Pancreas (tissue), 10 donors: ENCODE data around the gene IFRD2. TPM values are rescaled to one million over a fixed set of nuclear protein-coding genes. Genes with fewer than 3 reads are reported as not detected.

Experiments used
- ATAC-seq, 4 donors: fragments of 200-7000 bp; cut with Tn5 transposase; one replicate each; pipeline versions ENCODE4 v1.8.0 to v1.9.1; 2020; ENCODE audit warnings: mild to moderate bottlenecking in 4 of 4, moderate library complexity in 4 of 4
- DNase-seq, 6 donors: peaks; one replicate each; pipeline ENCODE4 v3.0.0-alpha.2; 2020
- FAIRE-seq: peaks from 2 replicates; lab custom pipeline; 2012; peaks lifted over from hg19 to GRCh38; lab: Jason Lieb, UNC
- H3K27ac ChIP-seq, 4 donors: fragments of 200-600 bp; sonication (generic); 1 replicate in 3 of 4; 2 replicates in 1 of 4; pipeline versions ENCODE4 v1.5.0 to v1.8.0; 2020
- H3K27me3 ChIP-seq, 4 donors: fragments of 200-600 bp; one replicate each; pipeline ENCODE4 v1.8.0; 2021
- H3K36me3 ChIP-seq, 3 donors: fragments of 200-600 bp; sonication (generic) in 1 of 3; one replicate each; pipeline versions ENCODE4 v1.5.0 to v1.8.0; 2020 to 2021
- H3K4me1 ChIP-seq, 3 donors: fragments of 200-600 bp; one replicate each; pipeline ENCODE4 v1.8.0; 2021
- H3K4me3 ChIP-seq, 4 donors: fragments of 200-600 bp; sonication (generic) in 2 of 4; one replicate each; pipeline versions ENCODE4 v1.5.0 to v1.8.0; 2020 to 2021
- H3K9me3 ChIP-seq, 4 donors: fragments of 200-600 bp; one replicate each; pipeline ENCODE4 v1.8.0; 2021
- CTCF ChIP-seq, 4 donors: fragments of 200-600 bp; sonication (generic) in 3 of 4; IDR thresholded peaks; one replicate each; pipeline versions ENCODE4 v1.5.0 to v1.8.0; 2021; ENCODE audit warnings: antibody characterized with exemption in 4 of 4
- WGBS, 2 donors: extraction: QIAGEN DNeasy Blood & Tissue Kit; methylation state at CpG; one replicate each; pipeline ENCODE4 v1.1.7; 2013; 5-methylcytosine and 5-hydroxymethylcytosine counted together
- intact Hi-C, 3 donors: fragments of 100-400 bp; cut with DNase I; formaldehyde crosslinking; loops; one replicate each; pipeline versions ENCODE4 v1.11.1 to v1.14.2; 2022
- polyA plus RNA-seq, 2 donors: library from polyadenylated mRNA; stranded (reverse); fragments of 200-250 nt; gene quantifications; one replicate each; pipeline ENCODE4 v1.2.3, GENCODE V29; 2013
- total RNA-seq, 6 donors: library from RNA; stranded (reverse); fragmentation: NEBNext Ultra II Directional in 4 of 6; extraction: Animal tissue kit (Norgen Biotek cat#: 25700) in 4 of 6; gene quantifications; one replicate each; pipeline versions ENCODE4 v1.2.1 to v1.2.4, GENCODE V29; 2021 to 2023
- donor health status: healthy with polysubstance abuse.
- donor health status: DM: no; HTN: no; CAD: no; lungs with moderate emphysema.
- donor health status: DM: no; HTN: no; CAD: no.
- donor health status: control.
- donor health status: control.
- donor health status: Bipolar disorder and iron deficiency.
- donor health status: DM: yes; HTN: yes; CAD: no.
- donor health status: DM: no; HTN: no; CAD: no.
- donor health status: DM: no; HTN: no; CAD: no.
- donor health status: DM: yes; HTN: yes; CAD: no.

The IFRD2 gene
- total and polyA plus RNA-seq, 8 donors = 47.1 to 117 (median 59.5) TPM

- ATAC-seq (peak; percentile 87 to 93 (median 91)), FAIRE-seq (no peak), DNase-seq (peak; percentile 90 to 98 (median 96))
- TF ChIP-seq CTCF (IDR thresholded peaks at IDR 0.05) = peak; percentile 98 to 99 (median 98)
- intact Hi-C loops = no loop called here
- Histone ChIP-seq H3K27me3 (no peaks in the 10 kb centered on the region), H3K4me3 (peak overlapping the region; percentile 32 to 54 (median 48)), H3K27ac (peak overlapping the region; percentile 94 to 98 (median 96)), H3K9me3 (no peaks in the 10 kb centered on the region), H3K4me1 (peaks cover 0 to 26% (median 6%) of the 10 kb centered on the region in 3 donors), H3K36me3 (peaks cover 8 to 21% (median 9%) of the 10 kb centered on the region in 3 donors)
- 1% methylated on average over 61 to 70 of the region's 70 CpGs for WGBS, 2 donors
These were observed 31.9 kb downstream of the IFRD2 start for GRCh38 chr3:50260027-50260941.

GRCh38 chr3:50259432-50260026 lies 32.7 kb downstream of the IFRD2 start:
- no peaks in the 10 kb centered on the region for H3K27me3 ChIP-seq
- no peaks in the 10 kb centered on the region for H3K9me3 ChIP-seq
- 46 to 48% methylated on average over 18 of the region's 18 CpGs for WGBS, 2 donors
- ATAC-seq (peak; percentile 3 to 16 (median 8)), DNase-seq (peak in 1 of 6 donors; percentile 81), FAIRE-seq (no peak)
- peak overlapping the region; percentile 94 to 98 (median 96) for H3K27ac ChIP-seq
- peak overlapping the region in 3 of 4 donors; percentile 32 to 54 (median 53) for H3K4me3 ChIP-seq
- H3K36me3 ChIP-seq = peaks cover 8 to 21% (median 11%) of the 10 kb centered on the region in 3 donors
- H3K4me1 ChIP-seq = peaks cover 0 to 21% (median 6%) of the 10 kb centered on the region in 3 donors
- intact Hi-C loops = loop anchor here in 1 of 3 donors (10.0 kb wide), 1 partner anchor 65 kb away; the partner anchor contains the start of genes HYAL2 and TUSC2
- no peak for TF ChIP-seq CTCF (IDR thresholded peaks at IDR 0.05)

GRCh38 chr3:50258979-50259378 lies 33.2 kb downstream of the IFRD2 start:
- Histone ChIP-seq H3K4me1 (peaks cover 0 to 17% (median 6%) of the 10 kb centered on the region in 3 donors), H3K36me3 (peaks cover 8 to 21% (median 11%) of the 10 kb centered on the region in 3 donors), H3K27me3 (no peaks in the 10 kb centered on the region), H3K27ac (peak overlapping the region in 2 of 4 donors; percentile 94 to 98), H3K4me3 (no peak overlapping the region), H3K9me3 (no peaks in the 10 kb centered on the region)
- no peak for TF ChIP-seq CTCF (IDR thresholded peaks at IDR 0.05)
- FAIRE-seq (no peak), ATAC-seq (no peak), DNase-seq (peak in 1 of 6 donors; percentile 75)
- WGBS, 2 donors = 85 to 86% methylated on average over 16 of the region's 16 CpGs
- intact Hi-C loops = loop anchor here in 1 of 3 donors (10.0 kb wide), 1 partner anchor 66 kb away; the partner anchor contains the start of genes HYAL2 and TUSC2

GRCh38 chr3:50258029-50258680 lies 34.1 kb downstream of the IFRD2 start:
- WGBS, 2 donors = 85 to 89% methylated on average over 12 to 17 of the region's 17 CpGs
- H3K27me3 ChIP-seq = no peaks in the 10 kb centered on the region

More at GRCh38 chr3:50258029-50258680, 34.1 kb downstream of the IFRD2 start:
- no peak for DNase-seq
- intact Hi-C loops = loop anchor here in 1 of 3 donors (10.0 kb wide), 1 partner anchor 67 kb away; the partner anchor contains the start of genes HYAL2 and TUSC2
- no peak overlapping the region for H3K4me3 ChIP-seq
- H3K4me1 ChIP-seq = peaks cover 0 to 16% (median 6%) of the 10 kb centered on the region in 3 donors
- H3K9me3 ChIP-seq = no peaks in the 10 kb centered on the region
- FAIRE-seq = no peak
- no peak for TF ChIP-seq CTCF (IDR thresholded peaks at IDR 0.05)
- H3K36me3 ChIP-seq = peaks cover 8 to 21% (median 11%) of the 10 kb centered on the region in 3 donors
- no peak overlapping the region for H3K27ac ChIP-seq
- ATAC-seq = no peak
